ENCODE results near the gene NGB.
"Not testable (repeated sequence)": the region's sequence is repeated elsewhere in the genome, so short reads cannot be mapped to it uniquely, and the experiment has no call there.

Gene NGB

GRCh38 chr14:77271113-77271710 lies at the start of gene NGB:
NGB (minus strand) TSS chr14:77271206; CDS start chr14:77270937, 269 bp downstream.
- no peak for DNase-seq (ENCODE audit: low read depth)

- DNase-seq (ENCODE audit: low read depth) = peak; percentile 85
Observed at GRCh38 chr14:77320238-77320935, 49.4 kb upstream of the NGB start, which contains the start of gene POMT2. POMT2 (minus strand) TSS chr14:77320883; CDS start chr14:77320681, 202 bp downstream.

- no peak for DNase-seq (ENCODE audit: low read depth)
Observed at GRCh38 chr14:77319422-77319821, 48.4 kb upstream of the NGB start.

GRCh38 chr14:77318756-77319155 lies 47.8 kb upstream of the NGB start:
- DNase-seq (ENCODE audit: low read depth) = not testable (repeated sequence)

- DNase-seq (ENCODE audit: low read depth) = no peak
Observed at GRCh38 chr14:77318006-77318553, 47.1 kb upstream of the NGB start.

GRCh38 chr14:77316872-77317301 lies 45.9 kb upstream of the NGB start:
- DNase-seq (ENCODE audit: low read depth) = no peak

- DNase-seq (ENCODE audit: low read depth) = no peak
Observed at GRCh38 chr14:77316195-77316505, 45.1 kb upstream of the NGB start.

- no peak for DNase-seq (ENCODE audit: low read depth)
Observed at GRCh38 chr14:77314539-77315457, 43.8 kb upstream of the NGB start.

GRCh38 chr14:77314043-77314442 lies 43.0 kb upstream of the NGB start:
- DNase-seq (ENCODE audit: low read depth) = no peak

- DNase-seq (ENCODE audit: low read depth) = no peak
Observed at GRCh38 chr14:77313371-77313770, 42.4 kb upstream of the NGB start.

GRCh38 chr14:77311217-77311616 lies 40.2 kb upstream of the NGB start:
- no peak for DNase-seq (ENCODE audit: low read depth)

- DNase-seq (ENCODE audit: low read depth) = no peak
Observed at GRCh38 chr14:77310026-77310425, 39.0 kb upstream of the NGB start.

- DNase-seq (ENCODE audit: low read depth) = no peak
Observed at GRCh38 chr14:77309131-77309530, 38.1 kb upstream of the NGB start.

- DNase-seq (ENCODE audit: low read depth) = no peak
Observed at GRCh38 chr14:77306851-77307496, 36.0 kb upstream of the NGB start.

- DNase-seq (ENCODE audit: low read depth) = no peak
Observed at GRCh38 chr14:77306416-77306815, 35.4 kb upstream of the NGB start.

GRCh38 chr14:77305696-77306095 lies 34.7 kb upstream of the NGB start:
- no peak for DNase-seq (ENCODE audit: low read depth)

- DNase-seq (ENCODE audit: low read depth) = no peak
Observed at GRCh38 chr14:77303417-77304156, 32.6 kb upstream of the NGB start.

- DNase-seq (ENCODE audit: low read depth) = no peak
Observed at GRCh38 chr14:77302926-77303325, 31.9 kb upstream of the NGB start.

- DNase-seq (ENCODE audit: low read depth) = no peak
Observed at GRCh38 chr14:77301103-77301502, 30.1 kb upstream of the NGB start.

- DNase-seq (ENCODE audit: low read depth) = no peak
Observed at GRCh38 chr14:77299771-77300170, 28.8 kb upstream of the NGB start.

GRCh38 chr14:77296906-77297305 lies 25.9 kb upstream of the NGB start:
- no peak for DNase-seq (ENCODE audit: low read depth)
